Stimulated activated CD4-positive, alpha-beta T cell treated with anti-CD3 and anti-CD28 coated beads, Interleukin-12 subunit alpha, Interleukin-12 subunit beta, amount 100 ng/mL, for 24 hours (primary cell): ENCODE measurements around the gene ZC3HAV1.
A peak's percentile ranks its signal among the peaks of the same experiment; 100 is the strongest.
"Not testable (repeated sequence)": the region's sequence is repeated elsewhere in the genome, so short reads cannot be mapped to it uniquely, and the experiment has no call there.

Experiments used
- DNase-seq, 2 experiments: peaks; one replicate each; pipeline ENCODE4 v3.0.0-alpha.2; 2020; ENCODE audit warnings: low read depth in 2 of 2

Gene ZC3HAV1

GRCh38 chr7:139109188-139109982 lies at the start of gene ZC3HAV1:
Gene ZC3HAV1 (minus strand): TSS chr7:139109720. CDS start chr7:139109331, 389 bp downstream.
- peak; percentile 72 to 77 for DNase-seq

- DNase-seq, result no peak
These were observed 44.3 kb upstream of the ZC3HAV1 start for GRCh38 chr7:139153832-139154231.

DNA sequence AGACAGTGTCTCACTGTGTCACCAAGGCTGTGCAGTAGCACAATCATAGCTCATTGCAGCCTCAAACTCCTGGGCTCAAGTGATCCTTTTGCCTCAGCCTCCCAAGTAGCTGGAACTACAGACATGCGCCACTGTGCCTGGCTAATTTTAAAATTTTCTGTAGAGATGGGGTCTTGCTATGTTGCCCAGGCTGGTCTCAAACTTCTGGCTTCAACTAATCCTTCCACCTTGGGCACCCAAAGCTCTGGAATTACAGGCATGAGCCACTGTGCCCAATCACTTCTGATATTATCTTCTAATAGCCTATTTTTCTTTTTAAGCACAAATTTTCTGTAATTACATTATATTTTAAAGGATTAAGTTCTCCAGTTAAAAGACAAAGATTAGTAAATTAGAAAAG lies 42.6 kb upstream of the ZC3HAV1 start:
- DNase-seq, result no peak

DNA sequence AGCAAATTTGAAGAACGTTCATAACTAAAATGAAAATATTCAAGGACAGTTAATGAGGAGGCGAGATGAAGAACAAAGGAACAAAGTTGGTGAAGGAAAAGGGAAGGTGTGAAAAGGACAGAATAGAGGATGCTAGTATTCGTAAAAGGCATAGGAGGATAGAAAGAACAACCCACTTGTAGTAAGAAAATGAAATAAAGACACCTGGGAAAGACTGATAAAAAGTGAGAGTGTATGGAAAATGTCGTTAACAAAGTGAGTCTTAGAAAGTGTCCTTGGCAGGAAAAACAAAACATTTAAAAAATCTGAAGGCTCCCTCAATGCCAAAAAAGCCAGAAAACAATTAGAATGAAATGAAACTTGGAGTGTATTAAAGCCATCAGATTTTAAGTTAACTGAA lies 29.6 kb upstream of the ZC3HAV1 start:
- DNase-seq, result no peak

GRCh38 chr7:139133335-139134139 lies 24.0 kb upstream of the ZC3HAV1 start:
- DNase-seq, result peak; percentile 81 to 84

DNA sequence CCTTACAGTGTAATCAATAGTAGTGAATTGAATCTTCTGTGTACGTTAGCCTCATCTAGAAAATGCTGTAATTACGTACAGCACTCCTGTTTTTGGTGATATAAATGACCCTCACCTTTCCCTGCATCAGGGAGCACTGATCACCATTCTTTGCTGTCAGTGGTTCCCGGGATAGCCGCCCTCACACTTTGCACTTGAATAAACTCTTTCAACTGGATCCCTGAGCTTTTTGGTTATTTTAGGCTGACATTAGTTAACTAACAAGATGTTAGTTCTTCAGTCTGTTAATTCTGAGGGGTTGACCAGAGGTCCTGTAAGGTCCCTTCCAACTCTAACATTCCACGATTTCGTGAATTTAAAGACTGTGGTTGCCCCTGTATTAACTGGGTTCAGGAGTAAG lies 23.4 kb upstream of the ZC3HAV1 start:
- DNase-seq, result no peak

GRCh38 chr7:139131601-139132041 lies 22.1 kb upstream of the ZC3HAV1 start:
- DNase-seq, result no peak

DNA sequence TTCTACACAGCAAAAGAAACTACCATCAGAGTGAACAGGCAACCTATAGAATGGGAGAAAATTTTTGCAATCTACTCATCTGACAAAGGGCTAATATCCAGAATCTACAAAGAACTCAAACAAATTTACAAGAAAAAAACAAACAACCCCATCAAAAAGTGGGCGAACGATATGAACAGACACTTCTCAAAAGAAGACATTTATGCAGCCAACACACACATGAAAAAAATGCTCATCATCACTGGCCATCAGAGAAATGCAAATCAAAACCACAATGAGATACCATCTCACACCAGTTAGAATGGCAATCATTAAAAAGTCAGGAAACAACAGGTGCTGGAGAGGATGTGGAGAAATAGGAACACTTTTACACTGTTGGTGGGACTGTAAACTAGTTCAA lies 20.3 kb upstream of the ZC3HAV1 start:
- not testable (repeated sequence) for DNase-seq

- DNase-seq, result no peak
These were observed 18.1 kb upstream of the ZC3HAV1 start for GRCh38 chr7:139127648-139128047.

DNA sequence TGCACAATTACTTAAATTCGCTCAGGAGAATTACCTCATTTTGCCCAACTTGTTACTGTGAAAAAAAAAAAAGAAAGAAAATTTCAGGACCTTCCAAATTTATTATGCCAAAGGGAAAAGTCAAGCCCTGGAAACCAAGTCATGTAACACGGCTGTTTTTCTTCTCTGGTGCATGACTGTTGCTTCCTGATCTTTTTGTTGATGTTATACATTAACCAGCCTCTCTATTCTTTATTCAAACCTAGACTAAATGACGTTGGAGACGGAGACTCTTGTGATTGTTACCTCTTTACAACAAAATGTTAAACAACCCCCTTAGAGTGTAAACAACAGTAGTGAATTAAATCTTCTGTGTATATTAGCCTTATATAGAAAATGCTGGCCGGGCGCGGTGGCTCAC lies 16.1 kb upstream of the ZC3HAV1 start:
- no peak for DNase-seq

DNA sequence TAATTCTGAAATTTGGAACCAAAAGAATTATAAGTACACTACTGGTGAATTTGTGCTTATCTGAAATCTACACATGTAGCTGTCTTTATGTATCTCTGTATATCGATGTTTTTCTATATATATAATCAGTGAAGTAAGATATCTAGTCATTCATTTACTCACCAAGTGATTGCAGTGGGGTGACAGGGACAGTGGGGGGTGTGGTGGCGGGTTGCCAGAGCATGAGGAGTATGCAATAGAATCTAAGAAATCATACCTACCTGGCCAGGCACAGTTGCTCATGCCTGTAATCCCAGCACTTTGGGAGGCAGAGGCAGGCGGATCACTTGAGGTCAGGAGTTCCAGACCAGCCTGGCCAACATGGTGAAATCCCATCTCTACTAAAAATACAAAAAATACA lies 15.5 kb upstream of the ZC3HAV1 start:
- DNase-seq, result not testable (repeated sequence)

DNA sequence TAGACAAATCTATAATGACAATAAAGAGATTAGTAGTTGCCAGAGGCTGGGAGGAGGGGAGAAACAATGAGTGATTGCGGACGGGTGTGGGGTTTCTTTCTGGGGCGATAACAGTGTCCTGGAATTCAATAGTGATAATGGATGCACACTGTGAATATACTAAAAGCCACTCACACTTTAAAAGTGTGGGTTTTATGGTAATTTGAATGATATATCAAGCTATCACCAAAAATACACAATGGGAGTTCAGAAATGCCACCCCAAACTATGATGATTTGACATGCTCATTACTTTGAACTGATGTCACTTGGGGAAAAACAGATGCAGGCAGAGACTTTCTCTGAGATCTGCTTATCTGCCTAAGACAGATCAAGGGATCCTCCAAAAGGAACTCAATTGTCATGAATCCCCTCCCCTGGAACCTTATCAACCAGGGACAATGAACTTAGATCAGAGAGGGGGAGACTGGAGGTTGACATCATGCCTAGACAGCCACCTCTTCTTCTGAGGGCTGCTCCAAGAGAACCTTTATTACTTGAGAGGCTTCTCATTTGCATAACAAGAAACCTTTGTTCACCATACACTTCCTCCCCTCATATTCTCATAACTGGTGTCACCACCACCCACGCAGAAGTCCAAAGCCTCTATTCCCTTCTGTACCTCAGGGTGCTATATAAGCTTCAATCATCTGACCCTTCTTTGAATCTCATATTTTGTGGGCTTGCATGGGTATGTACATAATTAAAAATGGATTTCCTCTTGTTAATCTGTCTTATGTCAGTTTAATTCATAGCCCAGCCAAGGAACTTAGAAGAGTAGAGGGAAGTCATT lies 14.8 kb upstream of the ZC3HAV1 start:
- no peak for DNase-seq

GRCh38 chr7:139119486-139119849 lies 9.9 kb upstream of the ZC3HAV1 start:
- DNase-seq, result no peak

DNA sequence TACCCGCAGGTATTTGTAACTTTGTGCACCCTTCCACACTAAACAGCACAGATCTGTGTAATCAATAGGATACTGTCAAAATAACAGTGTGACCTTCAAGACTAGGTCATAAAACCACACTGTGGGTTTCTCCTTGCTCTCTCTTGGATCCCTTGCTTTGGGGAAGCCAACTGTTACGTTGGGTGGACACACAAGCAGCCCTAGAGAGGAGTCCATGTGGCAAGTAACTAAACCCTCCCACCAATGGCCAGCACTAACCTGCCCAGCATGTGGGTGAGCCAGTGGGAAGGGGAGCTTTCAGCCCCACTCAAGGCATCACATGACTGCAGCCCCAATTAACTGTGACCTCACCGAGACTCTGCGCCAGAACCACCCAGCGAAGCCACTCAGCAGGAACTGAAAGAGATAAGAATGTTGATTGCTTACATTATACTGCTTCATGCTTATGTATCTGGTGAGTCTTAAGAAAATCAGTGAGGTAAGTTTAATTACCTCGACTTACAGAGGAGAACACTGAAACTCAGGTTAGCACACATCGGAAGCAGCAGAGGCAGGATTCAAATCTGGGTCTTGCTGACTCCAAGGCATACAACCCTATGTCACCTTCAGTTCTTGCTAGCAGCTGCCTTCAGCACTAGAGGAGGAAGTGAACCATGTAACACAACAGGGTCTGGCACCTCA lies 9.4 kb upstream of the ZC3HAV1 start:
- DNase-seq, result no peak

GRCh38 chr7:139118234-139118804 lies 8.8 kb upstream of the ZC3HAV1 start:
- DNase-seq, result no peak

DNA sequence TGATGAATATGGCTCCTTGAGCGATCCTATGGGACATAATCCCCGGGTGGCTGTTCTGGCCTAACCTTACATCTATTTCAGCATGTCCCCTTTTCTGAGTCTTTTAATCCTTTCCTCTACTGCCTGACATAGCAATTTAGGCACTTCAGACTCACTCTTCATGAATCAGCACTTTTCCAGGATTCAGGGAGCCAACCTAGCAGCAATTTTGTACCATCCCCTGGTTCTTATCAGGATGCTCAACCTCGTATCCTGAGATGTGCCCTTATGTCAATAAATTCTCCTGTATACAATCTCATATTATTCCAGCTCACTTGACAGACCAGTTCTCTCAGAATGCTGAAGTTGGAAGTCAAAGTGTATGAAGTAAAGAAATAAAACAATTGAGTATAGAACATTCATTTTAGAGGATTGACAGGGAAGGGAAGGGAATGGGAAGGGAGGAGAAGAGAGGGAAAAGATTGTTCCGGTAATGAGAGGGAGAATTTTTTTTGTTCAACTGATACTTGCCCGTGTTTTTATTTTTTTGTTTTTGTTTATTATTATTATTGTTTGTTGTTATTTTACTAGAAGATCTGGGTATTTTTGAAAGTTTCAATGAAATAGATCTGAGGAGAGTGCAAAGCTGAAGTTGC lies 8.2 kb upstream of the ZC3HAV1 start:
- DNase-seq, result no peak

GRCh38 chr7:139116999-139117398 lies 7.5 kb upstream of the ZC3HAV1 start:
- DNase-seq, result no peak

GRCh38 chr7:139115104-139115503 lies 5.6 kb upstream of the ZC3HAV1 start:
- no peak for DNase-seq

- no peak for DNase-seq
These were observed 5.1 kb upstream of the ZC3HAV1 start for GRCh38 chr7:139114585-139114984.

DNA sequence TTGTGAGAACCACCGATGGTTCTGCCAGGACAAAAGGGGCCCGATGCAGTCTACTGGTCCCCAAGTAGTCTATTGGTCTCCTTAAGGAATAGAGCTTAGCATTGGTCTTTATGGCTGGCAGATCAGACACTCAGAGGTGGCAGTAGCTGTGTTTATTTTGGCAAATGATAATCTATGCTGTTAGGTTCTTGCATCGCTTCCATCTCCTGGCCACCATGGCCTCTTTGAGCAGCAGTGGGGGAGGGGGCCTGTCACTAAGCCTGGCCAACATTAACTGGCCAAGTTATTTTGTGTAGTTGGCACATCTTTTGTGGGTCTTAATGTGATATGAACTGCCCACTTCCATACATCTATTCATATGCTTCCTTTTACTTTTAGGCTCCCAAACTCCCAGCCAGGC lies 4.5 kb upstream of the ZC3HAV1 start:
- DNase-seq, result no peak
